Lower leg skin (tissue), 4 donors: ENCODE measurements around the gene ZNF862. TPM values are rescaled to one million over a fixed set of nuclear protein-coding genes. Genes with fewer than 3 reads are reported as not detected.

Source experiments
- DNase-seq, 2 donors: peaks; one replicate each; pipeline ENCODE4 v3.0.0-alpha.2; 2019; ENCODE audit warnings: low spot score in 2 of 2
- H3K4me3 ChIP-seq: fragments of 200-600 bp; sonication (generic); 2 replicates; pipeline ENCODE4 v1.5.1; 2017; ENCODE audit warnings: mild to moderate bottlenecking, low read depth; ENCODE audit not compliant: poor library complexity, severe bottlenecking
- CTCF ChIP-seq, 3 donors: fragments of 450-650 bp; IDR thresholded peaks; one replicate each; pipeline ENCODE4 v1.5.1; 2016; ENCODE audit warnings: antibody characterized with exemption in 3 of 3, mild to moderate bottlenecking in 3 of 3, moderate library complexity in 2 of 3
- POLR2A ChIP-seq, 2 donors: fragments of 450-650 bp; IDR thresholded peaks; one replicate each; pipeline ENCODE4 v1.6.1; 2016 to 2017; ENCODE audit warnings: antibody characterized with exemption in 2 of 2, mild to moderate bottlenecking in 1 of 2, moderate library complexity in 1 of 2
- WGBS, 2 donors: methylation state at CpG; one replicate each; pipeline ENCODE4 v1.1.5; 2018; 5-methylcytosine and 5-hydroxymethylcytosine counted together
- intact Hi-C: fragments of 100-400 bp; cut with DNase I; formaldehyde crosslinking; loops from one replicate; pipeline ENCODE4 v1.15.0; 2023; ENCODE audit warnings: low total_unique reads
- total RNA-seq, 4 donors: library from RNA; depleted of rRNA; stranded (reverse); fragments of >200 nt; gene quantifications; one replicate each; pipeline ENCODE4 v1.1.0, GENCODE V29; 2016

ZNF862 gene
- total RNA-seq, 4 donors from 2014 or later = 12.8 to 34.3 (median 22.3) TPM

- intact Hi-C loops = no loop called here
- TF ChIP-seq POLR2A (IDR thresholded peaks at IDR 0.05) = no peak
- TF ChIP-seq CTCF (IDR thresholded peaks at IDR 0.05) = no peak
- 67 to 70% methylated on average over 4 of the region's 4 CpGs for WGBS, 2 donors
- no peak overlapping the region for H3K4me3 ChIP-seq
- no peak for DNase-seq
Observed at GRCh38 chr7:149850716-149851115, 12.5 kb downstream of the ZNF862 start.

- 86 to 90% methylated on average over 9 of the region's 9 CpGs for WGBS, 2 donors
- no peak overlapping the region for H3K4me3 ChIP-seq
- TF ChIP-seq POLR2A (IDR thresholded peaks at IDR 0.05) (no peak), CTCF (IDR thresholded peaks at IDR 0.05) (no peak)
- intact Hi-C loops = no loop called here
- no peak for DNase-seq
Observed at GRCh38 chr7:149851449-149851848, 13.3 kb downstream of the ZNF862 start.

GRCh38 chr7:149853157-149853556 lies 15.0 kb downstream of the ZNF862 start:
- TF ChIP-seq POLR2A (IDR thresholded peaks at IDR 0.05) (no peak), CTCF (IDR thresholded peaks at IDR 0.05) (no peak)
- no peak overlapping the region for H3K4me3 ChIP-seq
- intact Hi-C loops = no loop called here
- WGBS, 2 donors = 96 to 97% methylated on average over 9 of the region's 9 CpGs
- DNase-seq = no peak

GRCh38 chr7:149854611-149855360 lies 16.6 kb downstream of the ZNF862 start:
- TF ChIP-seq POLR2A (IDR thresholded peaks at IDR 0.05) (no peak), CTCF (IDR thresholded peaks at IDR 0.05) (no peak)
- intact Hi-C loops = no loop called here
- no peak for DNase-seq
- 34 to 44% methylated on average over 13 of the region's 13 CpGs for WGBS, 2 donors
- H3K4me3 ChIP-seq = no peak overlapping the region

- 73 to 75% methylated on average over 16 of the region's 16 CpGs for WGBS, 2 donors
- intact Hi-C loops = no loop called here
- TF ChIP-seq CTCF (IDR thresholded peaks at IDR 0.05) (no peak), POLR2A (IDR thresholded peaks at IDR 0.05) (no peak)
- no peak for DNase-seq
- no peak overlapping the region for H3K4me3 ChIP-seq
Observed at GRCh38 chr7:149855361-149856305, 17.5 kb downstream of the ZNF862 start.
